Panc1 (cell line): ENCODE data around the gene NFIC. TPM values are rescaled to one million over a fixed set of nuclear protein-coding genes. Genes with fewer than 3 reads are reported as not detected.

Experiments used
- ATAC-seq: fragments of 200-7000 bp; cut with Tn5 transposase; 2 replicates; pipeline ENCODE4 v1.9.1; 2020; ENCODE audit warnings: mild to moderate bottlenecking, moderate library complexity
- BruUV-seq: library from RNA; stranded (reverse); fragments of 400-500 nt; replicated peaks from 2 replicates; lab custom pipeline; 2021; lab: Mats Ljungman, UMichigan
- CTCF ChIA-PET: fragments of 300-600 bp; sonication (Branson Sonifier 250); formaldehyde crosslinking; loops from one replicate; lab custom pipeline; 2022; ENCODE audit warnings: antibody characterized with exemption; lab: Charles Lee
- POLR2A ChIA-PET: fragments of 300-600 bp; sonication (Branson Sonifier 250); formaldehyde crosslinking; loops from one replicate; lab custom pipeline; 2022; ENCODE audit warnings: antibody characterized with exemption; lab: Charles Lee
- DNase-seq: peaks from one replicate; pipeline ENCODE4 v3.0.0-alpha.2; 2010; ENCODE audit warnings: low read depth, low spot score
- H3K27ac ChIP-seq: 2 replicates; pipeline ENCODE4 v1.5.1; 2011; ENCODE audit warnings: mild to moderate bottlenecking, low read length, inconsistent platforms
- H3K27me3 ChIP-seq: fragments of 200-500 bp; sonication (Bioruptor generic); 2 replicates; pipeline ENCODE4 v1.6.0; 2014; ENCODE audit warnings: low read length, inconsistent platforms; ENCODE audit not compliant: control insufficient read depth, insufficient read depth
- H3K36me3 ChIP-seq: fragments of 200-500 bp; sonication (Bioruptor generic); 2 replicates; pipeline ENCODE4 v1.5.1; 2014; ENCODE audit warnings: inconsistent platforms, mild to moderate bottlenecking, low read length, moderate library complexity; ENCODE audit not compliant: control insufficient read depth, insufficient read depth
- H3K4me1 ChIP-seq: 2 replicates; pipeline ENCODE4 v1.5.1; 2011; ENCODE audit warnings: inconsistent platforms, mild to moderate bottlenecking, low read length, moderate library complexity; ENCODE audit not compliant: control insufficient read depth, insufficient read depth
- H3K4me3 ChIP-seq, 2 experiments: 2 replicates each; pipeline ENCODE4 v1.5.1; 2011 to 2012; ENCODE audit warnings: low read depth in 2 of 2, low read length in 2 of 2, mild to moderate bottlenecking in 2 of 2, inconsistent platforms in 1 of 2, moderate library complexity in 1 of 2
- H3K9me3 ChIP-seq: fragments of 200-500 bp; sonication (Bioruptor generic); 2 replicates; pipeline ENCODE4 v1.5.1; 2014; ENCODE audit warnings: low read depth, mild to moderate bottlenecking, inconsistent platforms, low read length, moderate library complexity; ENCODE audit not compliant: control insufficient read depth, insufficient read depth
- CTCF ChIP-seq: fragments of 450-650 bp; IDR thresholded peaks from 2 replicates; pipeline ENCODE4 v1.5.1; 2017; ENCODE audit warnings: mild to moderate bottlenecking
- POLR2AphosphoS5 ChIP-seq: IDR thresholded peaks from 2 replicates; pipeline ENCODE4 v1.6.1; 2012; ENCODE audit warnings: mild to moderate bottlenecking, low read depth, low read length, moderate library complexity
- REST ChIP-seq, 2 experiments: IDR thresholded peaks; 2 replicates each; pipeline ENCODE4 v1.6.1; 2011 to 2012; ENCODE audit warnings: low read depth in 2 of 2, control low read depth in 1 of 2, low read length in 1 of 2, mild to moderate bottlenecking in 1 of 2, moderate library complexity in 1 of 2; ENCODE audit not compliant: insufficient read depth in 1 of 2
- SIN3A ChIP-seq: IDR thresholded peaks from 2 replicates; pipeline ENCODE4 v1.6.1; 2012; ENCODE audit warnings: low read depth, mild to moderate bottlenecking, low read length, moderate library complexity, borderline replicate concordance; ENCODE audit not compliant: insufficient read depth
- TCF7L2 ChIP-seq: IDR thresholded peaks from 2 replicates; pipeline ENCODE4 v1.6.1; 2011; ENCODE audit warnings: mild to moderate bottlenecking, low read depth, low read length, inconsistent platforms
- in situ Hi-C: cut with HindIII; loops from 2 replicates; pipeline ENCODE4 v1.10.0; 2016; ENCODE audit warnings: low sequenced_read_pairs, low pct_unique_long_range_greater_than_20kb
- intact Hi-C: fragments of 100-400 bp; cut with micrococcal nuclease; formaldehyde crosslinking; loops from one replicate; pipeline ENCODE4 v1.10.0; 2022; ENCODE audit not compliant: unreplicated experiment
- total RNA-seq: library from RNA; stranded (reverse); gene quantifications from one replicate; pipeline ENCODE4 v1.2.1, GENCODE V29; 2021; ENCODE audit not compliant: unreplicated experiment

Gene NFIC
- total RNA-seq, 1 experiment from 2014 or later, result 120 TPM

- TF ChIP-seq SIN3A, result no peak
- no peak for TF ChIP-seq POLR2AphosphoS5
- no peak for TF ChIP-seq REST (IDR thresholded peaks at IDR 0.05; ENCODE audit: insufficient read depth in 1 of 2, low read depth in 2 of 2, low read length in 1 of 2)
- no peak for TF ChIP-seq TCF7L2
- TF ChIP-seq CTCF, result no peak
- no TSS peak for BruUV-seq
- intact Hi-C loops, result no loop called here
- H3K36me3 ChIP-seq, result no peaks in the 10 kb centered on the region
- no peaks in the 10 kb centered on the region for H3K27me3 ChIP-seq
- 0 out of 4 replicates have a peak overlapping the region, but pooled peaks of 1 of the 2 experiments have one; percentile 16 for H3K4me3 ChIP-seq
- in situ Hi-C loops, result no loop called here
- ATAC-seq (peak; percentile 62), DNase-seq (no peak)
- no peaks in the 10 kb centered on the region for H3K9me3 ChIP-seq
- peaks cover 38% of the 10 kb centered on the region for H3K4me1 ChIP-seq
- ChIA-PET CTCF (no interaction called here), POLR2A (no interaction called here)
- peak overlapping the region; percentile 92 for H3K27ac ChIP-seq
Measured at GRCh38 chr19:3335431-3336350, 30.7 kb upstream of the NFIC start.

GRCh38 chr19:3336351-3336679 lies 30.1 kb upstream of the NFIC start:
- POLR2A ChIA-PET, result no interaction called here
- ATAC-seq, result peak; percentile 31
- intact Hi-C loops (no loop called here), in situ Hi-C loops (no loop called here)
- no TSS peak for BruUV-seq
- CTCF ChIA-PET, result no interaction called here
- Histone ChIP-seq H3K4me1 (peaks cover 38% of the 10 kb centered on the region), H3K27ac (peak overlapping the region; percentile 92), H3K27me3 (no peaks in the 10 kb centered on the region), H3K36me3 (no peaks in the 10 kb centered on the region), H3K4me3 (0 out of 4 replicates have a peak overlapping the region, but pooled peaks of 1 of the 2 experiments have one; percentile 16), H3K9me3 (no peaks in the 10 kb centered on the region)
- no peak for DNase-seq
- TF ChIP-seq TCF7L2 (no peak), CTCF (no peak), SIN3A (no peak), REST (IDR thresholded peaks at IDR 0.05; ENCODE audit: insufficient read depth in 1 of 2, low read depth in 2 of 2, low read length in 1 of 2) (no peak)
